LNCAP (cell line): Measurements from ENCODE around the gene NME4.

ENCODE experiments used
- TF ChIP-seq, protein P1 (sequence below): fragments of 450-650 bp; IDR thresholded peaks from 2 replicates; pipeline ENCODE4 v1.5.1; 2017; ENCODE audit warnings: mild to moderate bottlenecking

Gene NME4

DNA sequence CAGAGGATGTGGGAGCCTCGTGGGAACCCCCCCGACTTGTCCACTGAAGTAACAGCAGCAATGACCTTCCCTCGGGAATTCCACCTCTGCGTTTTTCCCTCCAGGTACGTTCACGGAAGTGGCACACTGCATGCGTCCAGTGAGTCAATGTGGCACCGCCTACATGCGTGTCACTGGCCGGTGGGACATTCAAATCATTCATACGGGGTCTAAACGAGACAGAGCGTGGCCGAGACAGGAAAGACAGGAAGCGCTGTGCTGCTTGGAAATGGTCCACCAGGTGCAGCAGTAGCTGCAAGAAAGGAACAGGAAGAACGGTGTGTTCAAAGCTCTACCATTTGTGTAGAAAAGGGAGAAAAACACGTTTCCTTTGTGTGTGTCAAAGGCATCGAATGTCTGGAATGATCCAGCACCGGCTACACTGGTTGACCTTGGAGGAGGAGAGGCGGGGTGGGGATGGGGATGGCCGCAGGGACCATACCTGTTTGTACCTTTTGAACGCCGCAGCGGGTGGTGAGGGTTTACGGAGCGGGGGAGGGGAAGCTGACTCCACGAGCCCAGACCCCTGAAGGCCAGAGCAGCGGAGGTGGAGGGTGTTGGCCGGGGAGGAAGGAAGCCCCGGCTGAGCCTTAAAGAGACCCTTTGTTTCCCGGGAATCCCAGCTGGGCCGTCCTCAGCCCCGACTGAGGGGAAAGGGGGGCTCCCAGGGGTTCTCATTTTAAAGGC is 13.5 kb upstream of the NME4 start:
- TF ChIP-seq, protein P1, sequence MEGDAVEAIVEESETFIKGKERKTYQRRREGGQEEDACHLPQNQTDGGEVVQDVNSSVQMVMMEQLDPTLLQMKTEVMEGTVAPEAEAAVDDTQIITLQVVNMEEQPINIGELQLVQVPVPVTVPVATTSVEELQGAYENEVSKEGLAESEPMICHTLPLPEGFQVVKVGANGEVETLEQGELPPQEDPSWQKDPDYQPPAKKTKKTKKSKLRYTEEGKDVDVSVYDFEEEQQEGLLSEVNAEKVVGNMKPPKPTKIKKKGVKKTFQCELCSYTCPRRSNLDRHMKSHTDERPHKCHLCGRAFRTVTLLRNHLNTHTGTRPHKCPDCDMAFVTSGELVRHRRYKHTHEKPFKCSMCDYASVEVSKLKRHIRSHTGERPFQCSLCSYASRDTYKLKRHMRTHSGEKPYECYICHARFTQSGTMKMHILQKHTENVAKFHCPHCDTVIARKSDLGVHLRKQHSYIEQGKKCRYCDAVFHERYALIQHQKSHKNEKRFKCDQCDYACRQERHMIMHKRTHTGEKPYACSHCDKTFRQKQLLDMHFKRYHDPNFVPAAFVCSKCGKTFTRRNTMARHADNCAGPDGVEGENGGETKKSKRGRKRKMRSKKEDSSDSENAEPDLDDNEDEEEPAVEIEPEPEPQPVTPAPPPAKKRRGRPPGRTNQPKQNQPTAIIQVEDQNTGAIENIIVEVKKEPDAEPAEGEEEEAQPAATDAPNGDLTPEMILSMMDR = no peak

DNA sequence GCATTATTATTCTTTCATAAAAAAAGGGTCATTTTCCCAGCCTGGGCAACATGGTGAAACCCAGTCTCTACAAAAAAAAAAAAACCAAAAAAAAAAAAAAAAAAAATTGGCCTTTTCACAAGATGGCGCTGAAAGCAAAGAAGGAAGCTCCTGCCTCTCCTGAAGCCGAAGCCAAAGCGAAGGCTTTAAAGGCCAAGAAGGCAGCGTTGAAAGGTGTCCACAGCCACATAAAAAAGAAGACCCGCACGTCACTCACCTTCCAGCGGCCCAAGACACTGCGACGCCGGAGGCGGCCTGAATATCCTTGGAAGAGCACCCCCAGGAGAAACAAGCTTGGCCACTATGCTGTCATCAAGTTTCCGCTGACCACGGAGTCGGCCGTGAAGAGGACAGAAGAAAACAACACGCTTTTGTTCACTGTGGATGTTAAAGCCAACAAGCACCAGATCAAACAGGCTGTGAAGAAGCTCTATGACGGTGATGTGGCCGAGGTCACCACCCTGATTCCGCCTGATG is 10.3 kb upstream of the NME4 start:
- TF ChIP-seq, protein P1 = no peak; the same call in 1 of the 2 replicates

DNA sequence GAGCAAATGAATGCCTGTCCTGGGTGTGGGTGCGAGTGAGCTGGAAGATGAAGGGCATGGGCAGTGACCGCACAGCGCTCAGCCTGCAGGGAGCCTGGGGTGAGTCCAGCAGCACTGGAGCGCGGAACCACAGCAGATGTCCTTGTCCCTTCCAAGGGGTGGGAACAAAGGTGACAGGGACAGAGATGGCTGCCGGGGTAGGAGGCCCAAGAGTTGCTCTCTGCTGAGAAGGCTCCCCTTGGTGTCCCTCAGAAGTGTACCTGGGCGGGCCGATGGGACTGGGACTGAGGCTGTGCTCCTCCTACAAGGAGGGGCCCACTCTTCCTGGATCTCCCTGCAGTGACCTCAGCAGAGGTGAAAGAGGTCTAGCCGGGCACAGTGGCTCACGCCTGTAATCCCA is 7.6 kb upstream of the NME4 start:
- TF ChIP-seq, protein P1 = no peak

DNA sequence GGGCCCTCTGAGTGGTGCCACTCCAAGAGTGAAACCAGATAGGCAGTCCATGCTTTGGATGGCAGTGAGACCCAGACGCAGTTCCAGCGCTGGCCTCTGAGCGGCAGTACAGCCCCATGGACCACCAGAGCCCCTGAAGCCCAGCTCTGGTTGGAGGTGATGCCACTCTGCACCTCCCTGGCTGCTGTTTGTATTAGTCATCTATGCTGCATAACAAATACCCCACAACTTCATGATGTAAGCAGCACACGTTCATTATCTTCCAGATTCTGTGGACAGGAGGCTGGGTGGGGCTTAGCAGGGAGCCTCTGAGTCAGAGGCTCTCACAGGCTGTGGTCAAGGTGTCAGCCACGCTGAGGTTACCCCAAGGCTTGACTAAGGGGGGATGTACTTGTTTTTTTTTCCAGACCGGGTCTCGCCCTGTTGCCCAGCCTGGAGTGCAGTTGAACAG is 5.1 kb upstream of the NME4 start:
- TF ChIP-seq, protein P1 = peak; percentile 42; the same call in 1 of the 2 replicates

DNA sequence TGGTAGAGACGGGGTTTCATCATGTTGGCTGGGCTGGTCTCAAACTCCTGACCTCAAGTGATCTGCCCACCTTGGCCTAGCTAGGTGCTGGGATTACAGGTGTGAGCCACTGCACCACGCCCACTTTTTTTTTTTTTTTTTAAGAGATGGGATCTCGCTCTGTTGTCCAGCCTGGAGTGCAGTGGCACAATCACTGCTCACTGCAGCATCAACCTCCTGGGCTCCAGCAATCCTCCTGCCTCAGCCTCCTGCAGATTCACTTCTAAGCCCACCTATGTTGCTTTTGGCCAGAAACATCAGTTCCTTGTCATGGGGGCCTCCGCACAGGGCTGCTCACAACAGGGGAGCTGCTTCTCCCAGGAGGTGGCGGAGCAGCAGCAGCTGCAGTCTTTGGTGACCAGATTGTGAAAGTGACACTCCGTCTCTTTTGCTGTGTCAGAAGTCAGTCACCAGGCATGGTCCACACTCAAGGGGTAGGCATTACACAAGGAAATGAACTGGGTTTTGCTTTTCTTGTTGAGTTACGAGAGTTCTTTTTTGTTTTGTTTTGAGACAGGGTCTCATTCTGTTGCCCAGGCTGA is 4.5 kb upstream of the NME4 start:
- TF ChIP-seq, protein P1 = no peak

DNA sequence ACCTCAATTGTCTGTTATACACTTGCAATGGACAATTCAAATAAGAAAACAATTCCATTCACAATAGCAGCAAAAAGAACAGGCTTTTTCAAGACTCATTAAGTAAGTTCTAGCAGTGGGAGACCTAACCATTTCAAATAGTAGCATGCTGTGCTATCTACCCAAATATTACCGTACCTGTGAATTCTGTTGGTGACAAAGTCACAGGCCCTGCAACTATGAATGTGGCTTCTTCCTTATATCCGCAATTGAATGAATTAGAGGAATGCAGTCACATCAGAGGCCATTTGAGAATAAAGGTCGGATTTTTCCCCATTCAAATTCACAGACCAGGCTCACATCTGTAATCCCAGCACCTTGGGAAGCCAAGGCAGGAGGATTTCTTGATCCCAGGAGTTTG is 800 bp upstream of the NME4 start:
- TF ChIP-seq, protein P1 = no peak

DNA sequence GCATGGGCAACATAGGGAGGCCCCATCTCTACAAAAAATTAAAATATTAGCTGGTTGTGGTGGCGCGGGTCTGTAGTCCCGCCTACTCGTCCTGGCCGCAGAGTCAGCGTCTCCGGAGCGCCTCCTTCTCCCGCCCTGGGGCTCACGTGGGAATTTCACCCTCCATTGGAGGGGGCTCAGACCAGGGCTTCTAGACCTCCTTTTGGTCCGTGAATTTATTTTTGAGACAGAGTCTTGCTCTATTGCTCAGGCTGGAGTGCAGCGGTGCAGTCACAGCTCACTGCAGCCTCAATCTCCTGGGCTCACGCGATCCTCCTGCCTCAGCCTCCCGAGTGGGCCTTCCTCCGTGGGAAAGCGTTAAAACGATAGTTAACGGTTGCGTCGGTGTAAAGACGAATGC is 394 bp upstream of the NME4 start:
- TF ChIP-seq, protein P1 = no peak
